ENCODE data around the gene ZNF362. TPM values are rescaled to one million over a fixed set of nuclear protein-coding genes. Genes with fewer than 3 reads are reported as not detected.

Gene ZNF362
- total and polyA plus RNA-seq, 10 of the 15 experiments (the other 5 are each of a cell fraction or from before 2014, with no cell fraction given), result 0.74 to 22.8 (median 7.4) TPM

- TF ChIP-seq PKNOX1 (IDR thresholded peaks at IDR 0.05), result no peak
- no peak for TF ChIP-seq NR2C1 (IDR thresholded peaks at IDR 0.05)
Observed at GRCh38 chr1:33341190-33341589, 84.9 kb downstream of the ZNF362 start (continued).

GRCh38 chr1:33342041-33342723, 85.9 kb downstream of the ZNF362 start:
- FAIRE-seq (no peak), DNase-seq (ENCODE audit: low read depth, low spot score) (peak; percentile 33), ATAC-seq (peak; percentile 54)
- TF ChIP-seq YY1 (IDR thresholded peaks at IDR 0.05; ENCODE audit: low read depth, low read length), result peak; percentile 81
- no peak for TF ChIP-seq NR2C1 (IDR thresholded peaks at IDR 0.05)
- no peak for TF ChIP-seq MTA2 (IDR thresholded peaks at IDR 0.05; ENCODE audit: low read depth)
- TF ChIP-seq RELA (IDR thresholded peaks at IDR 0.05; ENCODE audit: borderline replicate concordance, partially characterized antibody), result peak; percentile 44
- peak; percentile 76 for TF ChIP-seq EED (IDR thresholded peaks at IDR 0.05; ENCODE audit: low read depth)
- TF ChIP-seq TCF12 (IDR thresholded peaks at IDR 0.05; ENCODE audit: low read depth, low read length), result 0 out of 2 replicates have a peak, but pooled peaks have one; percentile 62
- TF ChIP-seq RUNX3 (IDR thresholded peaks at IDR 0.05; ENCODE audit: low read length), result peak; percentile 41
- no peak for TF ChIP-seq YBX1 (IDR thresholded peaks at IDR 0.05)
- peak; percentile 40; the same call in 1 of the 2 replicates for TF ChIP-seq NFIC (IDR thresholded peaks at IDR 0.05; ENCODE audit: low read depth, low read length)
- TF ChIP-seq TBL1XR1 (IDR thresholded peaks at IDR 0.05; ENCODE audit: low read depth, low read length), result 0 out of 2 replicates have a peak, but pooled peaks have one; percentile 12
- peak; percentile 48; the same call in 1 of the 2 replicates for TF ChIP-seq RELB (IDR thresholded peaks at IDR 0.05; ENCODE audit: low read depth)
- TF ChIP-seq CEBPZ (IDR thresholded peaks at IDR 0.05; ENCODE audit: low read depth, low read length), result no peak
- peak; percentile 55 for TF ChIP-seq IKZF1 (conservative IDR thresholded peaks at IDR 0.05)
- intact Hi-C loops (cut with micrococcal nuclease; ENCODE audit: unreplicated experiment), result loop anchor here (10.0 kb wide), 1 partner anchor 217 kb away; no protein-coding TSS in a partner anchor
- no peaks in the 10 kb centered on the region for H4K20me1 ChIP-seq (ENCODE audit: control insufficient read depth, insufficient read depth)
- H3K4me2 ChIP-seq (ENCODE audit: control insufficient read depth, insufficient read depth), result peak overlapping the region; percentile 78
- peak overlapping the region; percentile 26; the same call in 1 of the 2 replicates for H3K9ac ChIP-seq (ENCODE audit: control insufficient read depth, insufficient read depth, low read length)
- BruUV-seq (replicated peaks), result no TSS peak
- H3K36me3 ChIP-seq (ENCODE audit: control insufficient read depth in 2 of 2, insufficient read depth in 2 of 2, low read length in 1 of 2), result peaks cover 0 to 8% of the 10 kb centered on the region in 2 experiments; a peak in 2 of 4 replicates
- in situ Hi-C loops (cut with MboI), result no loop called here
- ChIA-PET SMC1A (ENCODE audit: uncharacterized antibody, unreplicated experiment) (interaction anchor here (0.9 to 1.8 kb wide), 4 partner anchors 9 to 47 kb away, joined by 3 to 8 read pairs (median 4); no protein-coding TSS in a partner anchor), POLR2A (interaction anchor here (0.5 to 1.2 kb wide), 3 partner anchors 45 to 215 kb away, joined by 3 to 6 read pairs (median 5); no protein-coding TSS in a partner anchor), RAD21 (ENCODE audit: unreplicated experiment) (interaction anchor here (0.6 to 0.9 kb wide), 3 partner anchors 47 to 416 kb away, joined by 3 to 5 read pairs (median 5); no protein-coding TSS in a partner anchor), CTCF (interaction anchor here (0.8 to 2.4 kb wide), 5 partner anchors 9 to 129 kb away, joined by 3 to 20 read pairs (median 6); no protein-coding TSS in a partner anchor)
- peak overlapping the region; percentile 35; the same call in 1 of the 2 replicates for H3K4me3 ChIP-seq
- WGBS (ENCODE audit: insufficient coverage, insufficient replicate concordance, low lambda C conversion rate, missing lambda C conversion rate), result 39% methylated on average over 7 of the region's 7 CpGs
- peaks cover 25% of the 10 kb centered on the region for H3K4me1 ChIP-seq (ENCODE audit: control insufficient read depth, insufficient read depth, low read length)
- peaks cover 84% of the 10 kb centered on the region for H3K79me2 ChIP-seq (ENCODE audit: control insufficient read depth, insufficient read depth, low read length)
- no peaks in the 10 kb centered on the region for H3K27me3 ChIP-seq (replicated peaks in 1 of 2; ENCODE audit: control insufficient read depth in 2 of 2, insufficient read depth in 2 of 2, low read length in 1 of 2)
- peak overlapping the region; percentile 50 for H3K27ac ChIP-seq (ENCODE audit: control insufficient read depth, insufficient read depth)
- H3K9me3 ChIP-seq (replicated peaks; ENCODE audit: control insufficient read depth, insufficient read depth, low read length), result no peaks in the 10 kb centered on the region
- H2AFZ ChIP-seq (ENCODE audit: control insufficient read depth, low read depth, low read length), result no peak overlapping the region

Measured in GM12878 (cell line).